ENCODE measurements around the gene NLGN1. TPM values are rescaled to one million over a fixed set of nuclear protein-coding genes. Genes with fewer than 3 reads are reported as not detected.

The NLGN1 gene
- polyA plus RNA-seq, 1 donor from 2014 or later, result 2.7 TPM

GRCh38 chr3:173887888-173888287, 490.3 kb downstream of the NLGN1 start:
- Histone ChIP-seq H4K20me1 (ENCODE audit: insufficient read depth) (no peaks in the 10 kb centered on the region), H3K4me3 (ENCODE audit: low read length) (no peak overlapping the region), H3K27me3 (ENCODE audit: insufficient read depth, low read depth, low read length) (no peaks in the 10 kb centered on the region), H2AFZ (ENCODE audit: low read depth, low read length) (no peak overlapping the region), H3K4me2 (ENCODE audit: low read length) (no peak overlapping the region), H3K79me2 (replicated peaks; ENCODE audit: insufficient read depth, low read length) (no peaks in the 10 kb centered on the region), H3K9me3 (ENCODE audit: low read length) (no peaks in the 10 kb centered on the region), H3K27ac (ENCODE audit: low read length) (no peak overlapping the region), H3K9me2 (ENCODE audit: insufficient read depth, low read length) (no peaks in the 10 kb centered on the region), H3K9ac (ENCODE audit: low read length) (no peak overlapping the region), H3F3A (ENCODE audit: insufficient read depth, low read length, poor library complexity, severe bottlenecking) (no peaks in the 10 kb centered on the region), H3K36me3 (ENCODE audit: insufficient read depth, low read length) (no peaks in the 10 kb centered on the region)
- TF ChIP-seq EZH2 (IDR thresholded peaks at IDR 0.05; ENCODE audit: borderline replicate concordance, insufficient read depth, low read length, poor library complexity, severe bottlenecking) (no peak), TAF1 (IDR thresholded peaks at IDR 0.05; ENCODE audit: low read depth) (no peak)

- Histone ChIP-seq H3K4me3 (ENCODE audit: low read length) (no peak overlapping the region), H3F3A (ENCODE audit: insufficient read depth, low read length, poor library complexity, severe bottlenecking) (no peaks in the 10 kb centered on the region), H3K9me2 (ENCODE audit: insufficient read depth, low read length) (no peaks in the 10 kb centered on the region), H3K9ac (ENCODE audit: low read length) (no peak overlapping the region), H3K4me2 (ENCODE audit: low read length) (no peak overlapping the region), H3K36me3 (ENCODE audit: insufficient read depth, low read length) (no peaks in the 10 kb centered on the region), H3K27me3 (ENCODE audit: insufficient read depth, low read depth, low read length) (no peaks in the 10 kb centered on the region), H3K9me3 (ENCODE audit: low read length) (no peaks in the 10 kb centered on the region), H2AFZ (ENCODE audit: low read depth, low read length) (no peak overlapping the region), H3K79me2 (replicated peaks; ENCODE audit: insufficient read depth, low read length) (no peaks in the 10 kb centered on the region), H3K27ac (ENCODE audit: low read length) (no peak overlapping the region), H4K20me1 (ENCODE audit: insufficient read depth) (no peaks in the 10 kb centered on the region)
- TF ChIP-seq MXI1 (conservative IDR thresholded peaks at IDR 0.05; ENCODE audit: poor library complexity, severe bottlenecking) (no peak), EZH2 (IDR thresholded peaks at IDR 0.05; ENCODE audit: borderline replicate concordance, insufficient read depth, low read length, poor library complexity, severe bottlenecking) (no peak), SMC3 (conservative IDR thresholded peaks at IDR 0.05; ENCODE audit: poor library complexity) (no peak), POLR2AphosphoS5 (IDR thresholded peaks at IDR 0.05) (no peak), TAF1 (IDR thresholded peaks at IDR 0.05; ENCODE audit: low read depth) (no peak), RAD21 (conservative IDR thresholded peaks at IDR 0.05) (no peak), EP300 (conservative IDR thresholded peaks at IDR 0.05; ENCODE audit: poor library complexity, severe bottlenecking) (no peak), REST (IDR thresholded peaks at IDR 0.05; ENCODE audit: borderline replicate concordance) (no peak), CTCF (IDR thresholded peaks at IDR 0.05; ENCODE audit: poor library complexity, severe bottlenecking) (no peak)
Measured at GRCh38 chr3:173889596-173889995, 492.1 kb downstream of the NLGN1 start.

GRCh38 chr3:173890091-173890490, 492.5 kb downstream of the NLGN1 start:
- Histone ChIP-seq H3K4me3 (ENCODE audit: low read length) (no peak overlapping the region), H3K79me2 (replicated peaks; ENCODE audit: insufficient read depth, low read length) (no peaks in the 10 kb centered on the region), H3K9me3 (ENCODE audit: low read length) (no peaks in the 10 kb centered on the region), H4K20me1 (ENCODE audit: insufficient read depth) (no peaks in the 10 kb centered on the region), H3F3A (ENCODE audit: insufficient read depth, low read length, poor library complexity, severe bottlenecking) (no peaks in the 10 kb centered on the region), H3K9ac (ENCODE audit: low read length) (no peak overlapping the region), H3K27ac (ENCODE audit: low read length) (no peak overlapping the region), H3K9me2 (ENCODE audit: insufficient read depth, low read length) (no peaks in the 10 kb centered on the region), H3K4me2 (ENCODE audit: low read length) (no peak overlapping the region), H3K27me3 (ENCODE audit: insufficient read depth, low read depth, low read length) (no peaks in the 10 kb centered on the region), H3K36me3 (ENCODE audit: insufficient read depth, low read length) (no peaks in the 10 kb centered on the region), H2AFZ (ENCODE audit: low read depth, low read length) (no peak overlapping the region)
- TF ChIP-seq SMC3 (conservative IDR thresholded peaks at IDR 0.05; ENCODE audit: poor library complexity) (no peak), POLR2AphosphoS5 (IDR thresholded peaks at IDR 0.05) (no peak), RAD21 (conservative IDR thresholded peaks at IDR 0.05) (no peak), CTCF (IDR thresholded peaks at IDR 0.05; ENCODE audit: poor library complexity, severe bottlenecking) (no peak), EP300 (conservative IDR thresholded peaks at IDR 0.05; ENCODE audit: poor library complexity, severe bottlenecking) (no peak), TAF1 (IDR thresholded peaks at IDR 0.05; ENCODE audit: low read depth) (no peak), MXI1 (conservative IDR thresholded peaks at IDR 0.05; ENCODE audit: poor library complexity, severe bottlenecking) (no peak), REST (IDR thresholded peaks at IDR 0.05; ENCODE audit: borderline replicate concordance) (no peak), EZH2 (IDR thresholded peaks at IDR 0.05; ENCODE audit: borderline replicate concordance, insufficient read depth, low read length, poor library complexity, severe bottlenecking) (no peak)

All from neural cell (in vitro differentiated cells).